M059J (cell line): ENCODE data around the gene ACOD1. TPM values are rescaled to one million over a fixed set of nuclear protein-coding genes. Genes with fewer than 3 reads are reported as not detected.

Source experiments
- DNase-seq: peaks from one replicate; pipeline ENCODE4 v3.0.0-alpha.2; 2012; ENCODE audit warnings: low read depth
- total RNA-seq: library from RNA; depleted of rRNA; stranded (reverse); fragments of >200 nt; shearing (Covaris generic); gene quantifications from 2 replicates; pipeline ENCODE4 v1.2.3, GENCODE V29; 2014; rRNA removed

Gene ACOD1
- total RNA-seq, 1 experiment from 2014 or later, result not detected

DNA sequence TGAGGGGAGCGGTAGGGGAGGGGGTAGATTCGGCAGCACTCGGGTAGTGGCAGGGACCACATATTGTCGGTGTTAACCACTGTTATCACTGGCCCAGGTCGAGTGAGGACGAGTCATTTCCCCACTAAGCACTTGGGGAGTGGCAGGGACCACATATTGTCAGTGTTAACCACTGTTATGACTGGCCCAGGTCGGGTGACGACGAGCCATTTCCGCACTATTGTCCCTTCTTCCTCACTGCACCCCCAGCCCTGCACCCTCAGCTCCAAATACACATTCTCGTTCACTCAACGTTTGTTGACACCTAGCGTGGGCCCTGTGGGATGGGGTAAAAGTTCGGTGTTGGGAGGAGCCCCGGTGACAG is 43.1 kb downstream of the ACOD1 start:
- DNase-seq, result peak; percentile 6

DNA sequence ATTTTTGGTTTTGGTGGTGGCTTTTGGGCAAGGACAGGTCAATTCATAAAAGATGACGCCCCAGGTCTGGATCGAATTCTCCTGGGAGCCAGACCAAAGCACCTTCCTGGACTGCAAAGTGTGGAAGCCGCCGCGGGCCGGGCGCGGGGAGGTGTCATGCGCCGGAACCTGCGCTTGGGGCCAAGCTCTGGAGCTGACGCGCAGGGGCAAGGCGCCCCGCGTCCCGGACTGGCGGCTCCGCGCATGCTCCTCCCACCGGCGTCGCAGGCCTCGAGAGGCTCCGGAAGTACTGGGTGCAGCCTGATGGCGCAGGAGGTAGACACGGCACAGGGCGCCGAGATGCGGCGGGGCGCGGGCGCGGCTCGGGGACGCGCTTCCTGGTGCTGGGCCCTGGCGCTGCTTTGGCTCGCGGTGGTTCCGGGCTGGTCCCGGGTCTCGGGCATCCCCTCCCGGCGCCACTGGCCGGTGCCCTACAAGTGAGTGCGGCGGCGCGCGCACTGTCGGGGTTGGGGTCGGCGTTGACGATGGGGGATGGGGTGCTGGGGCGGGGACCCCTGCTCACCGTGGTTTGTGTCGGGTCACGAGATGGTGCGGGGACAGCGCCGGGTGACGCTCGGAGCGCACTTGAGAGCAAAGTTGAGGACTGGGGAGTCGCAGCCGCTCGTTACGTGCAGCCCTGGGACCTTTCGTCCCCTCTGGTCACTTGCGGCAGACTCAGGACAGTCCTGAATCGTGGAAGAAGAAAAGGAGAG is 43.7 kb downstream of the ACOD1 start, which contains the start of gene CLN5:
Gene CLN5 (plus strand): TSS at position 286 of the 752 bp plus-strand sequence. CDS start 18 bp downstream, at position 304.
- DNase-seq, result peak; percentile 89

DNA sequence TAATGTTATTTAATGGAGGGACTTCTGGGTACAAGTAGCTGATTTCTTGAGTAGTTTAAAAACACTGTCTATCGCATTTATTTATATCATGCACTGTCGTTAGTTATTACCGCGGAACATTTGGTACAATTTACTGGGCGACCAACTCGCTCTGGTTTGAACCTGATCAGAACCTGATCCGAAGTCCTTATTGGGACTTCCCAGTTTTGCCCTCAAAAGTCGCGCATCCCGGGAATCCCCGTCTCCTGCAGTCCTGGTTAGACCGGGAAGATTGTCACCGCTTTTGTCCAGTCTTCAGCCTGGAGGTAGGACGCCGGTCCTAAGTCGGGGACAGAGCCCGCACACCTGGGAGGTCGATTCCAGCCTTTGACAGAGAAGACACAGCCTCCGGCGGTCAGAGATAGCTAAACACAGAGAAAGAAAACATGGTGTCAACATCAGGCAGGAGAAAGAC is 44.3 kb downstream of the ACOD1 start:
- DNase-seq, result peak; percentile 28

DNA sequence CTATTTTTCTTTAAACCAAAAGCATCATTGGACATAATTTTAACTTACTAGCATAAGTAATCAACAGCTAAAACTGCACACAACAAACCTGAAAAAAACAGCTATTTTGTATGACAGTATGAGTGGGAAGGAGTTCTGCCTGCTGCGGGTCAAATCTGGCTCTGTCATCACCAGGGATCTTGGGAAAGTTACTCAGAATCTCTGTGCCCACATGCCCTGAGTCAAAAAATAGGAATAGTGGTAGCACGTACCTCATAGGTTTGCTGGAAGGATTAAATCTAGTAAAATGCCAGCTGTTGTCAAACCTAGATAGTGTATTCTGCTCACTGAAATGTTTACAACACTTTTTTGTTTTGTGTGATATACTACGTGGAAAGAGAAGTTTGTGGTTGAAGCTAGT is 44.7 kb downstream of the ACOD1 start:
- peak; percentile 11 for DNase-seq

DNA sequence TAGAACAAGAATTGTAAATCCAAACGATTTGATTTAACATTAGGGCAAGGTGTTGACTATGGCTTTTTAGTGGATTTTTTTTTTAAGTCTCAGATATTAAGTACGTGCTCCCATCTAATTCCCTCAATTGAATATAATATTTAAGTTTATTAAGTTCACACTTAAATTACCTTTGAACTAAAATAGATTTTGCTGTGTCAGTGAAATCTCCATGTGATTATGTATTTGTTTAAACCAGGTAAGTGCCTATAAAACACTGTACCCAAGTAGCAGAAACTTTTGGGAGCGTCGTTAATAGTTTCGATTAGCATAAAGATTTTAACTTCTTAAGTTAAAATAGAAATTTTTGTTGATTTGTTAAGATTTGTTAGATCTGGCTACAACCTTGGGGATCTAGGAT is 45.2 kb downstream of the ACOD1 start:
- no peak for DNase-seq

DNA sequence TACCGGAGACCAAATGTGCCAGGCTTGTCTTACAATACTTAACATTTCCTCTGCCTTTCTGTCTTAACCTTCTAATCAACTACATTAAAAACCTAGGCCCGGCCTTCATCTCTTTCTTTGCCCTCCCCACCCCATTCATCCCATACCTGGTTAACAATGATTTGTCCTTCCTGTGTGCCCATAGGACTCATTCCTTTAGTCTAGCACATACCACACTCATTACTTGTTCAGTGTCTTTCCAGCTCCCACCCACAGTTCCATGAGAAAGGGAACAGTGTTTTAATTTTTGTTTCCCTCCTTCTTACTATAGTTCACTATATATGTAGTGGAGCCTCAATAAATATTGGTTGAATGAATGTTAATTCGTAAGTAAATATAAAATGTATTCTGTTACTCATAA is 46.0 kb downstream of the ACOD1 start:
- DNase-seq, result no peak

DNA sequence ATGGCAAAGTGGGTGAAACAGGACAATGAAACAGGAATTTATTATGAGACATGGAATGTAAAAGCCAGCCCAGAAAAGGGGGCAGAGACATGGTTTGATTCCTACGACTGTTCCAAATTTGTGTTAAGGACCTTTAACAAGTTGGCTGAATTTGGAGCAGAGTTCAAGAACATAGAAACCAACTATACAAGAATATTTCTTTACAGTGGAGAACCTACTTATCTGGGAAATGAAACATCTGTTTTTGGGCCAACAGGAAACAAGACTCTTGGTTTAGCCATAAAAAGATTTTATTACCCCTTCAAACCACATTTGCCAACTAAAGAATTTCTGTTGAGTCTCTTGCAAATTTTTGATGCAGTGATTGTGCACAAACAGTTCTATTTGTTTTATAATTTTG is 52.2 kb downstream of the ACOD1 start:
- DNase-seq, result peak; percentile 36

DNA sequence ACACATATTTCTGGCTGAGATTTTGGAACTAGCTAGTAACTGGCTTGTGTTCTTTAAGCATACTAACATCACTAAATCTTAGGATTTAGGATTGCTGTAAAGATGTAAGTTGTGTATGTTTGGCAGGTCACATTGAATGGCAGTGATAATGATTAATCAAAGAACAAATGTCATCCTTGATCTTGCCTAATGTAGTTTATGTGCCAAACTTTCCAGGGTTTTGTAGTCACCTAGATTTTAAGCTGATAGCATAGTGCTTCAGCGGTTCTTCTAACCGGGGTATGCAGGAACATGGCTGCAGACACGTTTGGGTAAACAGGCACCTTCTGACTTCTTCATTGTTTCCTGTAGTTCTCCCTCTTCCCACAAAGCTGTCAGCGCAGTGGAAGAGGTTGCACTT is 53.2 kb downstream of the ACOD1 start:
- no peak for DNase-seq

DNA sequence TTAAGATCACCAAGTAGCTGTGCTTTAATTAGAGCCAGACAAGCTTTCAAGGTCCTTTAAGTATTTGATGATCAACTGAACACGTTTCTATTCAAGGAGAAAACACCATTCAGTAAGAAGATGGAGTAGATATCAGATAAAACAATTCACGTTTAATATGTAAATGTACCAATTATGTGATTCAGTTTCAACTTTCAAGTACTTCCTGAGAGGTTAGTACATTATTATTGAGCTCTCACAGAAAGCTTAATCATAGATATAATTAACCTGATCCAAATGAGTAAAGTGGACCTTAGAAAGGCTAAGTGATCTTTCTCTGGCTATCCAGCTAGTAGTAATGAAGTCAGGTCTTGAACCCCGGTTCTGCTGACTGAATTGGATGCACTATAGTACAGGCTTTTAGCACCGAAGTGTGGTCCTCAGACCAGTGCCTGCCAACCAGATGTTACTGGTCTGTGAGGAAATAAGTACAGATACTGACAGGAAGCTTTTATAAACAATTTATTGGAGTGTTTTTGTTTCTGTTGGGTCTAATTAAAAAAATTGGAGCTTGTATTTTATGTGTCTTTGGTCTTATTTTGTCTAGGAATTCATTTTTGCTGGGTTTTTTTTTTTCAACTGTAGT is 53.8 kb downstream of the ACOD1 start:
- no peak for DNase-seq

DNA sequence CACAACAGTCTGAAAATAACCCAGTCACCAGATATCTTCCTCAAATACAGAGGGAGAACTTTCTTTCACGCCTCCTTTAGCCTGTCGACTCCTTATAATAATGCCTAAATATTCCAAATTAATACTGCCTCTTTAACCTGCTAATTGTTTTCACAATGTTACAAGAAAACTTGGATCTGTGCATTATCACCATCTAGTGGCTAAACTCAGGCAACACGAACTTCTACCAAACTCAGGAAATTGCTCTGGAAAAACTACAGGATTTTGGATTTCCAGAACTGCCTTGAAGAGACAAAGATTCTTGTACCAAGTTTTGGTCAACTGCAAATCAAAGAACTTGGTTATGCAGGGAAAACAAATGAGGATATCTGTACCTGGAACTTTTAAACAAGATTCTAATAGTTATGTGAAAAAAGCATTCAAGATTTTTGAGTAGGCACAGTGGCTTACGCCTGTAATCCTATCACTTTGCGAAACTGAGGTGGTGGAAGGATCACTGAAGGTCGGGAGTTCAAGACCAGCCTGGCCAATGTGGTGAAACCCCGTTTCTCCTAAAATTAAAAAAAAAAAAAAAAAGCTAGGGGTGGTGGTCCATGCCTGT is 54.4 kb downstream of the ACOD1 start:
- DNase-seq, result peak; percentile 32

Other genes with a start within 250 kb of the ACOD1 start
- 2.9 and 3.9 TPM in 2 replicates for gene KCTD12, start 62.1 kb upstream of the ACOD1 start, total RNA-seq
- 21.3 and 23.3 TPM in 2 replicates for gene CLN5, start 43.6 kb downstream of the ACOD1 start, total RNA-seq
- gene FBXL3, start 78.6 kb downstream of the ACOD1 start, total RNA-seq, result 24.3 and 27.3 TPM in 2 replicates